SHP77 treated with DMSO at 0.1 percent for 48 hours (cell line): Measurements from ENCODE around the gene GJA10.

ENCODE experiments used
- DNase-seq: peaks from one replicate; lab custom pipeline; 2025; lab: John Stamatoyannopoulos, UW

The GJA10 gene

GRCh38 chr6:89917216-89917615 is 22.9 kb downstream of the GJA10 start:
- no peak for DNase-seq

- DNase-seq: no peak
Observed at GRCh38 chr6:89917801-89918366, 23.6 kb downstream of the GJA10 start.

GRCh38 chr6:89921197-89921596 is 26.9 kb downstream of the GJA10 start:
- DNase-seq: no peak

GRCh38 chr6:89921691-89922090 is 27.4 kb downstream of the GJA10 start:
- no peak for DNase-seq

GRCh38 chr6:89924231-89924630 is 30.0 kb downstream of the GJA10 start:
- no peak for DNase-seq

GRCh38 chr6:89925826-89926225 is 31.6 kb downstream of the GJA10 start:
- no peak for DNase-seq

- no peak for DNase-seq
Observed at GRCh38 chr6:89927264-89927663, 33.0 kb downstream of the GJA10 start.

GRCh38 chr6:89927791-89928550 is 33.7 kb downstream of the GJA10 start:
- no peak for DNase-seq

GRCh38 chr6:89928604-89929003 is 34.3 kb downstream of the GJA10 start:
- DNase-seq: no peak

GRCh38 chr6:89930789-89931188 is 36.5 kb downstream of the GJA10 start:
- DNase-seq: no peak

- DNase-seq: no peak
Observed at GRCh38 chr6:89932245-89932802, 38.1 kb downstream of the GJA10 start.

- no peak for DNase-seq
Observed at GRCh38 chr6:89934685-89935366, 40.6 kb downstream of the GJA10 start.

- DNase-seq: no peak
Observed at GRCh38 chr6:89936177-89936576, 41.9 kb downstream of the GJA10 start.

- DNase-seq: no peak
Observed at GRCh38 chr6:89938014-89938413, 43.7 kb downstream of the GJA10 start.

GRCh38 chr6:89939144-89939543 is 44.9 kb downstream of the GJA10 start:
- no peak for DNase-seq

- DNase-seq: peak; percentile 47
Observed at GRCh38 chr6:89940225-89941027, 46.2 kb downstream of the GJA10 start.

GRCh38 chr6:89941031-89941762 is 46.9 kb downstream of the GJA10 start:
- peak; percentile 25 for DNase-seq

GRCh38 chr6:89941763-89942497 is 47.7 kb downstream of the GJA10 start:
- DNase-seq: no peak

GRCh38 chr6:89942601-89943000 is 48.3 kb downstream of the GJA10 start:
- no peak for DNase-seq

- no peak for DNase-seq
Observed at GRCh38 chr6:89944181-89944755, 50.0 kb downstream of the GJA10 start.
